Measurements from ENCODE around the gene EIF3I. TPM values are rescaled to one million over a fixed set of nuclear protein-coding genes. Genes with fewer than 3 reads are reported as not detected.

The EIF3I gene
- total and polyA plus RNA-seq, 2 of the 13 experiments (the other 11 are each of a cell fraction or from before 2014, with no cell fraction given) = 210 to 223 TPM

DNA sequence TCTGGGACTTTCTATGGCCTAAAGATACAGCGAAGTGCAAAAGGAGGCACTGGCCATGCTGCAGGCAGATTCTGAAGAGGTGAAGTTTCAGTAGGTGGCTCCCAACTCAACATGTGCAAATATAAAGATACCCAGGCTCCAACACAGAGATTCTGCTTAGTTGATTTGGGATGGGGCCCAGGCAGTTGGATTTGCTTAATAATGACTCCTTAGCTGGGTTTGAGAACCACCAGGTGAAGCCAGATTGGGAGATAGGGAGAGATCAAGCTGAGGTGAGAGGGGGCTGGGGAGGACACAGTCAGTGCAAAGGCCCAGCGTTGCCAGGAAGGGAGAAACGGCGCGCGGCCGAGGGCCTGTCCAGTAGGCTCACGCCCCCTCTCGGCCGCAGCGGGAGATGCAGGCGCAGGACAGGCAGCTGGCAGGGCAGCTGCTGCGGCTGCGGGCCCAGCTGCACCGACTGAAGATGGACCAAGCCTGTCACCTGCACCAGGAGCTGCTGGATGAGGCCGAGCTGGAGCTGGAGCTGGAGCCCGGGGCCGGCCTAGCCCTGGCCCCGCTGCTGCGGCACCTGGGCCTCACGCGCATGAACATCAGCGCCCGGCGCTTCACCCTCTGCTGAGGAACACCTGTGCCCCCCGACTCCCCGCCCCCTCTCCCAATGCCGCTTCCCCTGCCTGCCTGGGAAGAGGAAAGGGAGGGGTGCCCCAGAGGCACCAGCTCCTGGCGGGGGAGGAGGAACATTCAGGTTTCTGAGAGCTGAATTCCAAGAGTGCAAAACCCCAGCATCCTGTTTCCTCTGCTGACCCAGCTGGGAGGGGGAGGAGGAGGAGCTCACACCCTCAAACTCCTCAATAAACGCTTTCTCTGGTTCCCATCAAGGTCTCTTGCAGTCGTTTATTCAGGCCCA, 26.0 kb downstream of the EIF3I start (continued):
- TF ChIP-seq ZNF687 (CRISPR knock-in tag; IDR thresholded peaks at IDR 0.05) = peak; percentile 81
- TF ChIP-seq, protein P1, sequence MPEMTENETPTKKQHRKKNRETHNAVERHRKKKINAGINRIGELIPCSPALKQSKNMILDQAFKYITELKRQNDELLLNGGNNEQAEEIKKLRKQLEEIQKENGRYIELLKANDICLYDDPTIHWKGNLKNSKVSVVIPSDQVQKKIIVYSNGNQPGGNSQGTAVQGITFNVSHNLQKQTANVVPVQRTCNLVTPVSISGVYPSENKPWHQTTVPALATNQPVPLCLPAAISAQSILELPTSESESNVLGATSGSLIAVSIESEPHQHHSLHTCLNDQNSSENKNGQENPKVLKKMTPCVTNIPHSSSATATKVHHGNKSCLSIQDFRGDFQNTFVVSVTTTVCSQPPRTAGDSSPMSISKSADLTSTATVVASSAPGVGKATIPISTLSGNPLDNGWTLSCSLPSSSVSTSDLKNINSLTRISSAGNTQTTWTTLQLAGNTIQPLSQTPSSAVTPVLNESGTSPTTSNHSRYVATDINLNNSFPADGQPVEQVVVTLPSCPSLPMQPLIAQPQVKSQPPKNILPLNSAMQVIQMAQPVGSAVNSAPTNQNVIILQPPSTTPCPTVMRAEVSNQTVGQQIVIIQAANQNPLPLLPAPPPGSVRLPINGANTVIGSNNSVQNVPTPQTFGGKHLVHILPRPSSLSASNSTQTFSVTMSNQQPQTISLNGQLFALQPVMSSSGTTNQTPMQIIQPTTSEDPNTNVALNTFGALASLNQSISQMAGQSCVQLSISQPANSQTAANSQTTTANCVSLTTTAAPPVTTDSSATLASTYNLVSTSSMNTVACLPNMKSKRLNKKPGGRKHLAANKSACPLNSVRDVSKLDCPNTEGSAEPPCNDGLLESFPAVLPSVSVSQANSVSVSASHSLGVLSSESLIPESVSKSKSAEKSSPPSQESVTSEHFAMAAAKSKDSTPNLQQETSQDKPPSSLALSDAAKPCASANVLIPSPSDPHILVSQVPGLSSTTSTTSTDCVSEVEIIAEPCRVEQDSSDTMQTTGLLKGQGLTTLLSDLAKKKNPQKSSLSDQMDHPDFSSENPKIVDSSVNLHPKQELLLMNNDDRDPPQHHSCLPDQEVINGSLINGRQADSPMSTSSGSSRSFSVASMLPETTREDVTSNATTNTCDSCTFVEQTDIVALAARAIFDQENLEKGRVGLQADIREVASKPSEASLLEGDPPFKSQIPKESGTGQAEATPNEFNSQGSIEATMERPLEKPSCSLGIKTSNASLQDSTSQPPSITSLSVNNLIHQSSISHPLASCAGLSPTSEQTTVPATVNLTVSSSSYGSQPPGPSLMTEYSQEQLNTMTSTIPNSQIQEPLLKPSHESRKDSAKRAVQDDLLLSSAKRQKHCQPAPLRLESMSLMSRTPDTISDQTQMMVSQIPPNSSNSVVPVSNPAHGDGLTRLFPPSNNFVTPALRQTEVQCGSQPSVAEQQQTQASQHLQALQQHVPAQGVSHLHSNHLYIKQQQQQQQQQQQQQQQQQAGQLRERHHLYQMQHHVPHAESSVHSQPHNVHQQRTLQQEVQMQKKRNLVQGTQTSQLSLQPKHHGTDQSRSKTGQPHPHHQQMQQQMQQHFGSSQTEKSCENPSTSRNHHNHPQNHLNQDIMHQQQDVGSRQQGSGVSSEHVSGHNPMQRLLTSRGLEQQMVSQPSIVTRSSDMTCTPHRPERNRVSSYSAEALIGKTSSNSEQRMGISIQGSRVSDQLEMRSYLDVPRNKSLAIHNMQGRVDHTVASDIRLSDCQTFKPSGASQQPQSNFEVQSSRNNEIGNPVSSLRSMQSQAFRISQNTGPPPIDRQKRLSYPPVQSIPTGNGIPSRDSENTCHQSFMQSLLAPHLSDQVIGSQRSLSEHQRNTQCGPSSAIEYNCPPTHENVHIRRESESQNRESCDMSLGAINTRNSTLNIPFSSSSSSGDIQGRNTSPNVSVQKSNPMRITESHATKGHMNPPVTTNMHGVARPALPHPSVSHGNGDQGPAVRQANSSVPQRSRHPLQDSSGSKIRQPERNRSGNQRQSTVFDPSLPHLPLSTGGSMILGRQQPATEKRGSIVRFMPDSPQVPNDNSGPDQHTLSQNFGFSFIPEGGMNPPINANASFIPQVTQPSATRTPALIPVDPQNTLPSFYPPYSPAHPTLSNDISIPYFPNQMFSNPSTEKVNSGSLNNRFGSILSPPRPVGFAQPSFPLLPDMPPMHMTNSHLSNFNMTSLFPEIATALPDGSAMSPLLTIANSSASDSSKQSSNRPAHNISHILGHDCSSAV (CRISPR knock-in tag; IDR thresholded peaks at IDR 0.05; ENCODE audit: borderline replicate concordance) = no peak
- TF ChIP-seq ZNF746 (CRISPR knock-in tag; IDR thresholded peaks at IDR 0.05) = no peak
- TF ChIP-seq STAT5B (CRISPR knock-in tag; IDR thresholded peaks at IDR 0.05) = no peak
- TF ChIP-seq, protein P2, sequence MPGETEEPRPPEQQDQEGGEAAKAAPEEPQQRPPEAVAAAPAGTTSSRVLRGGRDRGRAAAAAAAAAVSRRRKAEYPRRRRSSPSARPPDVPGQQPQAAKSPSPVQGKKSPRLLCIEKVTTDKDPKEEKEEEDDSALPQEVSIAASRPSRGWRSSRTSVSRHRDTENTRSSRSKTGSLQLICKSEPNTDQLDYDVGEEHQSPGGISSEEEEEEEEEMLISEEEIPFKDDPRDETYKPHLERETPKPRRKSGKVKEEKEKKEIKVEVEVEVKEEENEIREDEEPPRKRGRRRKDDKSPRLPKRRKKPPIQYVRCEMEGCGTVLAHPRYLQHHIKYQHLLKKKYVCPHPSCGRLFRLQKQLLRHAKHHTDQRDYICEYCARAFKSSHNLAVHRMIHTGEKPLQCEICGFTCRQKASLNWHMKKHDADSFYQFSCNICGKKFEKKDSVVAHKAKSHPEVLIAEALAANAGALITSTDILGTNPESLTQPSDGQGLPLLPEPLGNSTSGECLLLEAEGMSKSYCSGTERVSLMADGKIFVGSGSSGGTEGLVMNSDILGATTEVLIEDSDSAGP (CRISPR knock-in tag; IDR thresholded peaks at IDR 0.05; ENCODE audit: borderline replicate concordance) = peak; percentile 73
- no peak for TF ChIP-seq KDM6A (CRISPR knock-in tag; IDR thresholded peaks at IDR 0.05; ENCODE audit: low read depth)
- TF ChIP-seq ZFP41 (CRISPR knock-in tag; IDR thresholded peaks at IDR 0.05; ENCODE audit: borderline replicate concordance) = no peak
- TF ChIP-seq AGO1 (IDR thresholded peaks at IDR 0.05; ENCODE audit: low read depth, low read length, poor library complexity, severe bottlenecking) = no peak
- TF ChIP-seq POLR2G (IDR thresholded peaks at IDR 0.05; ENCODE audit: low read depth, low read length) = no peak
- peak; percentile 91 for TF ChIP-seq ZBTB38 (CRISPR knock-in tag; IDR thresholded peaks at IDR 0.05)
- TF ChIP-seq ZNF891 (CRISPR knock-in tag; IDR thresholded peaks at IDR 0.05) = no peak

All from HepG2 (cell line).